ENCODE results near the gene ELFN2. TPM values are rescaled to one million over a fixed set of nuclear protein-coding genes. Genes with fewer than 3 reads are reported as not detected.

ELFN2 gene
- total RNA-seq, 6 experiments from 2014 or later: 0.07 to 0.93 (median 0.49) TPM

GRCh38 chr22:37328017-37328416 lies 99.3 kb downstream of the ELFN2 start:
- TF ChIP-seq POLR2A (IDR thresholded peaks at IDR 0.05) (no peak), CTCF (IDR thresholded peaks at IDR 0.05) (no peak)
- H3K27ac ChIP-seq: no peak overlapping the region
- no peaks in the 10 kb centered on the region for H3K36me3 ChIP-seq
- no peaks in the 10 kb centered on the region for H3K9me3 ChIP-seq
- intact Hi-C loops (cut with DNase I): no loop called here
- WGBS (ENCODE audit: insufficient coverage, low coverage, low lambda C conversion rate, missing lambda C conversion rate): 94% methylated on average over 8 of the region's 8 CpGs
- ATAC-seq: no peak
- no peak overlapping the region for H3K4me3 ChIP-seq
- DNase-seq: no peak
- H3K27me3 ChIP-seq: no peaks in the 10 kb centered on the region
- peaks cover 0 to 43% (median 16%) of the 10 kb centered on the region in 4 donors for H3K4me1 ChIP-seq

- Histone ChIP-seq H3K9me3 (no peaks in the 10 kb centered on the region), H3K36me3 (no peaks in the 10 kb centered on the region), H3K4me1 (peaks cover 0 to 56% (median 21%) of the 10 kb centered on the region in 4 donors), H3K27me3 (no peaks in the 10 kb centered on the region), H3K4me3 (no peak overlapping the region), H3K27ac (peak overlapping the region in 2 of 3 donors; percentile 41 to 69)
- intact Hi-C loops (cut with DNase I): no loop called here
- peak; percentile 78 to 91 (median 86) for ATAC-seq
- peak; percentile 87 to 96 (median 93) for DNase-seq
- WGBS (ENCODE audit: insufficient coverage, low coverage, low lambda C conversion rate, missing lambda C conversion rate): 26% methylated on average over 6 of the region's 7 CpGs
- TF ChIP-seq CTCF (IDR thresholded peaks at IDR 0.05) (no peak), POLR2A (IDR thresholded peaks at IDR 0.05) (no peak)
Observed at GRCh38 chr22:37326726-37327125, 100.6 kb downstream of the ELFN2 start.

GRCh38 chr22:37325039-37325395 lies 102.3 kb downstream of the ELFN2 start:
- H3K4me3 ChIP-seq: peak overlapping the region in 2 of 3 donors; percentile 18 to 37
- WGBS (ENCODE audit: insufficient coverage, low coverage, low lambda C conversion rate, missing lambda C conversion rate): 6% methylated on average over 6 of the region's 21 CpGs

GRCh38 chr22:37324340-37325038 lies 102.8 kb downstream of the ELFN2 start:
- no peak for TF ChIP-seq CTCF (IDR thresholded peaks at IDR 0.05)
- TF ChIP-seq POLR2A (IDR thresholded peaks at IDR 0.05): no peak
- Histone ChIP-seq H3K4me3 (peak overlapping the region in 2 of 3 donors; percentile 18 to 37), H3K27ac (peak overlapping the region; percentile 67 to 79 (median 69))

More at GRCh38 chr22:37325039-37325395, 102.3 kb downstream of the ELFN2 start:
- H3K4me1 ChIP-seq: peaks cover 0 to 67% (median 26%) of the 10 kb centered on the region in 4 donors
- H3K36me3 ChIP-seq: no peaks in the 10 kb centered on the region
- H3K27me3 ChIP-seq: no peaks in the 10 kb centered on the region
- no peaks in the 10 kb centered on the region for H3K9me3 ChIP-seq
- peak overlapping the region; percentile 67 to 79 (median 69) for H3K27ac ChIP-seq
- TF ChIP-seq POLR2A (IDR thresholded peaks at IDR 0.05): no peak
- TF ChIP-seq CTCF (IDR thresholded peaks at IDR 0.05): no peak
- intact Hi-C loops (cut with DNase I): no loop called here
- DNase-seq: peak in 1 of 3 donors; percentile 41
- ATAC-seq: no peak

More at GRCh38 chr22:37324340-37325038, 102.8 kb downstream of the ELFN2 start:
- Histone ChIP-seq H3K4me1 (peaks cover 0 to 67% (median 26%) of the 10 kb centered on the region in 4 donors), H3K36me3 (no peaks in the 10 kb centered on the region), H3K9me3 (no peaks in the 10 kb centered on the region), H3K27me3 (no peaks in the 10 kb centered on the region)
- 20% methylated on average over 2 of the region's 51 CpGs for WGBS (ENCODE audit: insufficient coverage, low coverage, low lambda C conversion rate, missing lambda C conversion rate)
- ATAC-seq (peak in 1 of 4 donors; percentile 6), DNase-seq (peak in 1 of 3 donors; percentile 49)
- intact Hi-C loops (cut with DNase I): no loop called here

Measured in right lobe of liver (tissue), 6 donors.